WTC11 (cell line): ENCODE measurements around the gene DDX5. TPM values are rescaled to one million over a fixed set of nuclear protein-coding genes. Genes with fewer than 3 reads are reported as not detected.
A peak's percentile ranks its signal among the peaks of the same experiment; 100 is the strongest.

Experiments
- microRNA-seq: library from miRNA; unstranded; fragments of <30 nt; microRNA quantifications from one replicate; pipeline ENCODE4 v1.2.0, GENCODE V29; 2022; ENCODE audit warnings: borderline number of aligned reads
- total RNA-seq: library from RNA; stranded (reverse); gene quantifications from 3 replicates; pipeline ENCODE4 v1.2.3, GENCODE V29; 2021

Gene DDX5
- total RNA-seq, 1 experiment from 2014 or later = 612 TPM

Small RNA genes lying within 50 kb of the gene (microRNA-seq; reads per million reads assigned to microRNA genes)
- 5.2 reads per million, percentile 14 among the genes with 10 or more reads in this experiment for gene MIR3064
- gene MIR5047 = not detected

Other genes with a start within 250 kb of the DDX5 start
- gene TEX2, start 243.0 kb downstream of the DDX5 start, total RNA-seq = 10.8 to 13.3 TPM (median 12.2 TPM) in 3 replicates
- 0.18 to 0.44 TPM (median 0.33 TPM) in 3 replicates for gene PECAM1, start 115.4 kb downstream of the DDX5 start, total RNA-seq
- not detected in 3 replicates for gene MILR1, start 57.2 kb downstream of the DDX5 start, total RNA-seq
- 38.5 to 44.3 TPM (median 42.7 TPM) in 3 replicates for gene POLG2, start 9.2 kb downstream of the DDX5 start, total RNA-seq
- gene CEP95, start 688 bp upstream of the DDX5 start, total RNA-seq = 59.8 to 63.8 TPM (median 59.9 TPM) in 3 replicates
- 21.6 to 24.0 TPM (median 23.0 TPM) in 3 replicates for gene SMURF2, start 156.0 kb upstream of the DDX5 start, total RNA-seq